CD4-positive, alpha-beta T cell treated with Interleukin-10 for 1 hour (primary cell): ENCODE results near the gene TAOK1.

Experiments
- DNase-seq: peaks from one replicate; pipeline ENCODE4 v3.0.0-alpha.2; 2020

The TAOK1 gene

DNA sequence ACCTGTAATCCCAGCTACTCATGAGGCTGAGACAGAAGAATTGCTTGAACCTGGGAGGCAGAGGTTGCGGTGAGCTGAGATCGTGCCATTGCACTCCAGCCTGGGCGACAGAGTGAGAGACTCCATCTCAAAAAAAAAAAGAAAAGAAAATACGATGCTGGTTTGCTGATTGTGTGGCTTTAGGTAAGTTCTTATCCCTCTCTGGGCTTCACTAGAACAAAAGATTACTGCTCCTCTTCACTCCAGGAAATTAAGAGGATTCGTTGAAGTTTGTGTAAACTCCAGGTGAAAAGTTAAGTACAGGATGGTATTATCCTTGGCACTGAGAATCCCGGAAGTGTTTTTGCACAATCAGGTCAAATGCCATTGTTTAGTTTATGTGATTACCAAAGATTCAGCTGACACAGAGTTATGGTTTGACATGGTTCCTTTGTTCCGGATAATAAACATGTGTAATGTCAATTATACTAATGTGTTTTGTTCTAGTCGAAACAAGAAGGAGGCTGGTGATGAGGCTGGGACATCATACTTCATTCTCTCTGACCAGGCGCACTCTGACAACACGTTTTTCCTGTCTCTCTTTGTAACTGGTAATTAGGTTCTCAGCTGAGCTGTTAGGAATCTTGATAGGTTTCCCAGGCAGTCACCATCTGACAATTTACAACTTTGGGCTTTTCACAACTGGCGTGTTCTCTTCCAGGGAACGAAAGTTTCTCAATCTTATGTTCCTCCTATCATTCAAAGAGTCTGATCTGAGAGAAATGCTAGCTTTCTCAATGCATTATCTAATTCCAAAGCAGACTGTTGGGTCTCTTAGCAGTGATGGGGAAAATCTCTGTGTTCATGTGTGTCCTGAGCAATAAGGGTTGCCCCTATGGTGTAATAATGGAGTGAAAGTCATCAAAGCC lies 10.8 kb upstream of the TAOK1 start:
- no peak for DNase-seq

DNA sequence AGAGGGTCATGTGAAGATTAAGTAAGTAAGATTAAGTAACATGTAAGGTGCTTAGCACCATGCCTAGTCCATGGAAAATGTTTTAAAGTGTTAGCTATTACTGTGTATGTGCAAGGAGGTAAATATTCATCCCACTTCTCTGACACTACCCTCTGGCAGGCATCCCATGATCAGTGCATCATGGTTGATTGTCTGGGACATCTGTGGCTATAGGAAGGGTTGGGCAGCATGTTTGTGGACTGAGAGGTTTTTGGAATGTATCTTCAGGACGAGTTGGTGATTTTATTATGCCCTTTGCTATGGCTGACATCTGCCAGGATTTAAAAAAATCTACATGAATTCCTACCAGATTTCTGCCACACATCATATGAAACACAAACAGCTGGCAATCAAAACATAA lies 6.5 kb upstream of the TAOK1 start:
- DNase-seq: no peak

DNA sequence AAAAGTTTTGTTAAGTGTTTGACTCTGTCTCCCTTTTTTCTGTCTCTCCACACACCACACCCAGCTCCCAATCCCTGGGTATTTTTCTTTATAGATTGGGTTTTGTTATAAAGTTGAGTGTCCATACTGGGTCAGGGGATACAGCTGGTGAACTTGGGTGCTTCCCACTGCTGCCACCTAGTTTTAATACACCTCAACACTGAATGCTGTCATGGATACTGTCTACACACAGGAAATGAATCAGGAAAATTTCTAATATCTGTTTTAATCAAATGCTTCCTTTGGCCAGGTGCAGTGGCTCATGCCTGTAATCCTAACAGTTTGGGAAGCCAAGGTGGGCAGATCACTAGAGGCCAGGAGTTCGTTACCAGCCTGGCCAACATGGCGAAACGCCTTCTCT lies 5.3 kb upstream of the TAOK1 start:
- DNase-seq: no peak

DNA sequence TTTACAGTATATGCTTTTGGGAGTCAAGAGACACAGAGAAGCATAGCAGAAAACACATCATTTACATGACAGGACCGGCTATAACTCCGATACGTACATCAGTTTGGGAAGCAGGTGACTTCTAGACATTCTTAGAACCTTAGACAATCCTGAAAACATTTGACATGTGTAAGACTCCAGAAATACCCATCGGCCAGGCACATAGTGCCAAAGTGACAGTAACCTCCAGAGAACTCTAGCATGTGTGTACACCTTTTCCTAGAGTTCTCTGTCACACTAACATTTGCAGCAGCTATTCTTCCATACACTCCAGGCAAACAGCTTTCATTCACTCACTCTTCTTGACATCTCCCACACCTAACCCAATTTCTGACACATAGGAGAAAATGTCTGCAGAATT lies 3.4 kb upstream of the TAOK1 start:
- DNase-seq: no peak

DNA sequence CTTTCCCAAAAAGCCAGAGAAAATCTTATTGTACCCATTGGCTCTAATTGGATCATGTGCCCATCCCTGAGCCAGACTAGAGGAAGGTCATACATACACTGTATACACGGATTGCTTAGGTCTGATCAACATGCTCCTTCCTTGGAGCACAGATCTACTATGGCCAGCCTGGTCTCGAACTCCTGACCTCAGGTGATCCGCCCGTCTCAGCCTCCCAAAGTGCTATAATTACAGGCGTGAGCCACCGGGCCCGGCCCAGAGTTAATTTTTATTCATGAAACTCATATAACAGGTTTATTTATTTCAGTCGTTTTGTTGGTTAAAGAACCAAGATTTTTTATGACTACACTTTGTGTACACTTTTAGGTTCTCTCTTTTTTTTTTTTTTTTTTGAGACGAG lies 1.2 kb upstream of the TAOK1 start:
- DNase-seq: no peak

DNA sequence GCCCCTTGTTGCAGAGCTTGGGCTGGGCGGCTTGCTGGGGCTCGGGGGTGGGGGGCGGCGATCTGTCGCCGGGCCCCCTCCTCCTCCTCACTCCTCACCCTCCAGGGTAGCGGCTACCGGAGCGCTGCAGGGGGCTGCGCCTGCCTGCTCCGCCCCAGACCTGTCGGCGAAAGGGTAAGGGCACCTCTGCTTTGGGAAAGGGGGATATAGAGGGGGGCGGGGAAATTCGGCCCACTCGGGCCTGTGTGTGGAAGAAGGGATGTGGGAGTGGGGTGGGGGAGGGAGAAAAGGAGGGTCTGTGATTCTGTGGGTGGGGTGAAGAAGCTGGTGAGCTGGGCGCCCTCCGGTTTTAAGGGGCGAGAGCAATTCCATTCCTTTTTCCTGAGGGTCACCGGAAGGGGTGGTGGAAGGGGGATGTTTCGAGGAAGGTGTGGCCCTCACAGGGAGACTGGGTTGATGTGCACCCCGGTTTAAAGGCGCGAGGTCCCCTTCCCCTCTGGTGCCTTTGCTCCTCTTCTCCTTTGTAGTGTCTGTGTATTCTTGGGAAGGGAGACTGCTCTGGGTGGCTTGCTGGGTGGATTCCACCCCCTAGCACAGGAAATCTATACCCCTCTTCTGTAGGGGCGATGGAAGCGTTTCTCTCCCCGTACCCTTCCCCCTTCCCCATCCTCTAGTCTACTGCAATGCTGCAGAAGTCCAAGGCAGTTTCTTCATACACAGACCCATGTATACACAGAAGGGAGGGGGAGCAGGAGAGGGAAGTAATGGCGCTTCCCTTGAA lies 878 bp downstream of the TAOK1 start:
- peak; percentile 23 for DNase-seq

DNA sequence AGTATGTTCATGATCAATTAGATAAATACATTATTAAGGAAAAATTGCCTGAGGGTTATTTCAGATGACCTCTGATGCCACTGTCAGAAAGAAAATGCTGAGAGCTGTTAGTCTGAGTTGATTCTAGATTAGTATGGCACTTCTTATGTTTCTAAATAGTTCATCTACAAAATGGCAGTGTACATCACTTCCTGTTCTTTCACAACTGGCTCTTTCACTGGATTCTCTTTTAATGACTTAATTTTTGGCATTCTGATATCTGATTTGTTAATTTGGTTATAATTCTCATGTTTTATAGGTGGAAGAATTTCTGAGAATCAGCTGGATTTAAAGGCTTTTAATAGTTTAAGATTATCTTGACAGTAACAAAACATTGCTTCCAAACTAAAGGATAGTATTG lies 3.3 kb downstream of the TAOK1 start:
- no peak for DNase-seq

DNA sequence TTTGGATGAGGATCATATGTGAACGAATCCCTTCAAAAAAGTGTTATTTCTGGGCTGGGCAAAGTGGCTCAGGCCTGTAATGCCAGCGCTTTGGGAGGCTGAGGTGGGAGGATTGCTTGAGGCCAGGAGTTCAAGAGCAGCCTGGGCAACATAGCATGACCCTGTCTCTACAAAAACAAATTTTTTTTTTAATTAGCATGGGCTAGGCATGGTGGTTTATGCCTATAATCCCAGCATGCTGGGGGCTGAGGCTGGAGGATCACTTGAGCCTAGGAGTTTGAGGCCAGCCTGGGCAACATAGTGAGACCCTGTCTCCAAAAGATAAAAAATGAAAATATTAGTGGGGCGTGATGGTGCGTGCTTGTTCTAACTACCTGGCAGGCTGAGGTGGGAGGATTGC lies 4.6 kb downstream of the TAOK1 start:
- DNase-seq: no peak

DNA sequence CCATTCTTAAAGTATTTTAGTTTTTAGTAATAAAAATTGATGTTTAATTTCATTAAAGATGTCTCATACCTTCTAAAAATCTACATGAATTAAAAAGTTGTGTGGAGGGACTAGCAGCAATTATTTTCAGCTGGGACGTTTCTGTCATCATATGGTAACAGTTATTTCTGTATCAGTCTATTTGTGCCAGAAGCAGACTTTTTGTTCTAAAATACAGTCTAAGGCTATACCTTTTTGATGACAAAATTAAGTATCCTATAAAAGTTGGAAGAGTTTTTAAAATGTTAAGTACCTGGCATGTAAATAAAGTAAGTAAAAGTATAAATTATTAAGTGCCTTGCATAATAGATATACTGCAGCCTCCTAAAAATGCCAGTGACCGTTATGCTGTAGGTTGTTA lies 5.9 kb downstream of the TAOK1 start:
- DNase-seq: no peak

DNA sequence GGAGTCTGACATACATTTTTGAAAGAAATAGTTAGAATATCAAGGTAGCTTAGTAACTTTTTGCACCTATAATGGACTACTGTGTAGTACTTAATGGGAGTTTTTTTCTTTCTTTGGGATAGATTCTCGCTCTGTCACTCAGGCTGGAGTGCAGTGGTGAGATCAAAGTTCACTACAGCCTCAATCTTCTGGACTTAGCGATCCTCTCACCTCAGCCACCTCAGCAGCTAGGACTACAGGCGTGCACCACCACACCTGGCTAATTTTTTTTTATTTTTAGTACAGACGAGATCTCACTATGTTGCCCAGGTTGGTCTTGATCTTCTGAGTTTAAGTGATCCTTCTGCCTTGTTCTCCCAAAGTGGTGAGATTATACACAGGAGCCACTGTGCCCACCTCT lies 9.5 kb downstream of the TAOK1 start:
- DNase-seq: no peak

DNA sequence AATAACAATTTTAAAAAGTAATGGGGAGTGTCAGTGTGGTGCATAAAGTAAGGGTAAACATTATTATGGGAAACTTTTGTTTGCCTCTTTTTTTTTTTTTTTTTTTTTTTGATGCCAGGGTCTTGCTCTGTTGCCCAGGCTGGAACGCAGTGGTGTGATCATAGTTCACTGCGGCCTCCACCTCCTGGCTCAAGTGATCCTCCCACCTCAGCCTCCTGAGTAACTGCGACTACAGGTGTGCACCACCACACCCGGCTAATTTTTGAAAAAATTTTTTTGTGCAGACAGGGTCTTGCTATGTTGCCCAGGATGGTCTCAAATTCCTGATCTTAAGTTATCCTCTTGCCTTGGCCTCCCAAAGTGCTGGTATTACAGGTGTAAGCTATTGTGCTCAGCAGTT lies 10.7 kb downstream of the TAOK1 start:
- DNase-seq: no peak

DNA sequence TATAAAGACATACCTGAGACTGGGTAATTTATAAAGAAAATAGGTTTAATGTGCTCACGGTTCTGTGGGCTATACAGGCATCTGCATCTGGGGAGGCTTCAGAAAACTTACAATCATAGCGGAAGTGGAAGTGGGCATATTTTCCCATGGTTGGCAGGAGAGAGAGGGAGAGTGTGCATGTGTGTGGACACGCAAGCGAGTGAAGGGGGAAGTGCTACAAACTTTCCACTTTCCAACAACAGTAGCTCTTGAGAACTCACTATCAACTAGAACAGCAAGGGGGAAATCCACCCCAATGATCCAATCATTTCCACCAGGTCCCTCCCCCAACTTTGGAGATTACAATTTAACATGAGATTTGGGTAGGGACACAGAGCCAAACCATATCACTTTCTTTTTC lies 11.1 kb downstream of the TAOK1 start:
- no peak for DNase-seq

DNA sequence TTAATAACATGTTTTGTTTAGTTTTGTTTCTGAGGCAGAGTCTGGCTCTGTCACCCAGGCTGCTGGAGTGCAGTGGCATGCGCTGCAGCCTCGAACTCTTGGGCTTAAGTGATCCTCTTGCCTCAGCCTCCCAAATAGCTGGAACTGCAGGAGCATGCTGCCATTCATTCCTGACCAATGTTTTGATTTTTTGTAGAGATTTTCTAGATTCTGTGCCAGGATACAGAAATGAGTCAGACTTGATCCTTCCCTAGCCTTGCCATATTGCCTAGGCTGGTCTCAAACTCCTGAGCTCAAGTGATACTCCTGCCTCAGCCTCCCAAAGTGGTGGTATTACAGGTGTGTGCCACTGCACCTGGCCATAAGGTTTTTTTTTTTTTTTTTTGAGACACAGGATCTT lies 17.7 kb downstream of the TAOK1 start:
- no peak for DNase-seq

DNA sequence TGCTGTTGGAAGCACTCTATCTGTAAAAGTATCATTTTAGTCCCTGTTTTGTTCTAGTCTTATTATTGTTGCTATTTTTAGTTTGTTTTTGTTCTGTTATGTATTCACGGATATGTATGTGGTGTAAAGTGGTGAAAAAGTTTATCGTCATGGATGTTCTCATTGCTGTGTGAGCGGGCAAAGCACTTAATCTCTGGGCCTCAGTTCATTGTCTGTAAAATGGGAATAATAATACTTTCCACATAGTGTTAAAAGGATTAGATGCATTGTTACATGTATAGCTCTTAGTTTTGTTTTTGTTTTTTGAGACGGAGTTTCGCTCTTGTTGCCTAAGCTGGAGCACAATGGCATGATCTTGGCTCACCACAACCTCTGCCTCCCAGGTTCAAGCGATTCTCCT lies 19.8 kb downstream of the TAOK1 start:
- DNase-seq: no peak

DNA sequence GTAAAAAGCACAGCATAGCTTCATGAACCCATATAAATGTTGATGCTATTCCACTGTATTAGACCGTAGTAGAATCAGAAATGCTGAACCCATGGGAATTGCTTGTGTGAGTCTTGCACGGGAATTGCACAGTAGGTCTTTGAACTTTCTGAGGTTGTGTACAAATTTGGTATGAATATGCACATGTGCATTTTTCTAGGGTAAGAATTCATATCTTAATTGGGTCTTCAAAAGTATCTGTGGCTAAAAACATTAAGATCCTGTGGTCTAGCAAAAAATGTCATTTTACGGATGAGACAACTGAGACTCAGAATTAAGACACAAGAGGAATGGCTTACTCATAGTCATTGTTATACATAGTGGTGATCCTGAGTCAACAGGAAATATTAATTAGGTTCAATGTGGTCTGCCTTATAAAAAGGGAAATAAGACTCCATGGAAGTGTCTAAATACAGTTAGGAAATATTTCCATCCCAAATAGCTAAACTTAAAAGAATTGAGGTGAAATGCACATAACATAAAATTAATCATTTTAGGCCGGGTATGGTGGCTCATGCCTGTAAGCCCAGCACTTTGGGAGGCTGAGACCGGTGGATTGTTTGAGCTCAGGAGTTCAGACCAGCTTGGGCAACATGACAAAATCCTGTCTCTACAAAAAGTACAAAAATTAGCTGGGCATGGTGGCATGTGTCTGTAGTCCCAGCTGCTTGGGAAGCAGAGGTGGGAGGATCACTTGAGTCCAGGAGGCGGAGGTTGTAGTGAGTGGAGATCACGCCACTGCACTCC lies 22.8 kb downstream of the TAOK1 start:
- no peak for DNase-seq

DNA sequence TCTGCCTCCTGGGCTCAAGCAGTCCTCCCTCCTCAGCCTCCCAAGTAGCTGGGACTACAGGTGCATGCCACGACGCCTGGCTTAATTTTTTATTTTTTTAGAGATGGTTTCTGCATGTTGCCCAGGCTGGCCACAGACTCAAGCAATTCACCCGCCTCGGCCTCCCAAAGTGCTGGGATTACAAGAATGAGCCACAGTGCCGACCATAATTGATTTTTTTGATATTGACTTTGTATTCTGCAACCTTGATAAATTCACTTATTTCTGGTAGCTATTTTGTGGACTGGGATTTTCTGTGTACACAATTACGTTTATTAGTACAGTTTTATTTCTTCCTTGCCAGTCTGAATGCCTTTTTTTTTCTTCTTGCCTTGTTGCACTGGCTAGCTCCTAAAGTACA lies 30.0 kb downstream of the TAOK1 start:
- no peak for DNase-seq

DNA sequence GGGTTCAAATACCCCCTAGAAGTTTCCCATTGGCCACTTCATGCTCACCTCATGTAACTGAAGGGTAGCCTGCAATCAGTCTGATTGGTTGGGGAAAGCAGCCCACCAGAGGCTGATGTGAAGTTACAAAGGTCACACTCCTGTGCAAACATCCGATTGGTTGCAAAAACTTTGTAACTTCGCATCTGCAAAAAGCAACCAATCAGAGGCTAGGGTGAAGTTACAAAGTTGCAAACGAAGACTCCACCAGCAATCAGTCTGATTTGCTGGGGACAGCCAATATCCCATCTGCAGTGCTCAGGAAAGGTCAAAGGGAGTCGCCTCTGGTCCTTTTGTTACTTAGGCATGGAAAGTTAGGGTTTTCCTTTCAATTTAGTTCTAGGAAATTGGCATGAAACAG lies 40.1 kb downstream of the TAOK1 start:
- no peak for DNase-seq

DNA sequence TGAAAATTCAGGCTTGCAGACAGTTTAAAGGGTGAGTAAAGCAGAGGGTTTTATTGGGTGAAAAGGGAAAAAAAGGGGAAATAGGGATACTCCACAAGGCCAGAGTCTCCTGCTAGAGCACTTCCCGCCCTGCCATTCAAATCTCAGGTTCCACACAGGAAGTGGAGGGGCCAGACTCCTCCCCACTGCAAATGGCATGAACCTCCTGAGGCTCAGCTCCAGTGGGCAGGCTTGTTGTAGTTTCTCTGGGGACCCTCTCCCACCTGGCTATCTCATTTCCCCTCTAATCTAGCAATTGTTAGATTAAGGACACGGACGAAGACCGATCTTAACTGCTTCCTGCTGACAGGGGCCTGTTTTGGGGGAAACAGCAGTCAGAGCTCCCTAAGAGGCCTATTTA lies 43.4 kb downstream of the TAOK1 start:
- no peak for DNase-seq

DNA sequence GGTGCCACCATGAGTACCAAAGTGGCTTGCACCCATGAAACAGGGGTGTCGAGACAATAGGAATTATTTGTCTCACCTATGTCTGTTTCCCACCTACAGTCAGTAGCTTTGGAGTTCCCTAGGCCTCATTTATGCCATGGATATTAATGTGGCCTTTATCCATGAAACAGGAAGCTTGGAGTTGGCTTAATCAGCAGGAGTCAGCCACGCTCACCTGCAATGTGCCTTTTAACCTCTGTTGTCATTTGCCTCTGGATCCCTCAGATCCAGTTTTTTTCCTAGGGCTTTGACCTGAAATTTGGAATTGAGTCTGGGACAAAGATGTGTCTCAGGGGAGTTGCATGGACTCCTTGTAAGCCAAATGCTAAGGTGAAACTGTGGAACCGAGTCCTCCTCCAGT lies 44.4 kb downstream of the TAOK1 start:
- DNase-seq: no peak

DNA sequence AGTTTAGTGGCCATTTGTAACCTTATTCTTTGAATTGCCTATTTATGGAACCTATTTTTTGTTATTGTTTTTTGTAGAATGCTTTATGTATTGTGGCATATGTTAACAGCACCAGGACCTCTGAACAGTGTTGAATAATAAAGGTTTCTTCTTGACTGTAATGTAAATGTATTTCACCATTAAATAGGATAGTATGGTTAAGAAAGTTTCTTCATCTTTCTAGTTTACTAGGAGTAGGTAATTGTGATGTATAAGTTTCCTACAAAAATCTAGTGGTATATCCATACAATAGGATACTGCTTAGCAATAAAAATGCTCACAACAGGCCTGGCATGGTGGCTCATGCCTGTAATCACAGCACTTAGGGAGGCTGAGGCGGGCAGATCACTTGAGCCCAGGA lies 52.3 kb downstream of the TAOK1 start:
- DNase-seq: no peak

DNA sequence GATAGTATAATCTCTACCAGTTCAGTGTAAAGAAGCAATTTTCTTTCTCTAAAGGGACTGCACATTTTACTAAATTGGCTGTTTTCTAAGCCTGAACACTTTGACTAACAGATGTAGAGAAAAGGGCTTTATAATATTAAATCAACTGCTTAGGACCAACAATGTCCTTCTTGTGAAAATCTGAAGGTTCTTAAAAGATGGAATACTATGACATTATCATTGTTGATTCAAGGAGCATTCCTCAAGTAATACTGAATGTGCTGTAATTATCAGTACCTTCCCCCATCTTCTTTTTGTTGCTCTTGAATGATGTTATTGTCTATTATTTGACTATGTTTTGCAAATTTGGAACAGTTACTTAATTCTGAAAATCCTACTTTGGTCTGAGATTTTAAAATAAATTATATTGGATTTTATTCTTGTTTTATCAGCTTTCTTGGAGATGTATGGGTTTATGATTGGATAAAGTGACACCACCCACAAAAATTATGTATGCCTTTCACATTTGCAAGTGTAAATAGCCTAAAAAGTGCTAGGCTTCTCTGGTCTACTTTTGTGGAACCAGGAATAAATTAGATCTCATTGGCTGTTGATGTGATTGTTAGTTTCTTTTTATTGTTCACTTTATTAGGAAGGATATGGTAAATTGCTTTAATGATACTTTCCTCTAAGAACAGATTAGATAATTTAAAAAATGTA lies 53.0 kb downstream of the TAOK1 start:
- DNase-seq: no peak

DNA sequence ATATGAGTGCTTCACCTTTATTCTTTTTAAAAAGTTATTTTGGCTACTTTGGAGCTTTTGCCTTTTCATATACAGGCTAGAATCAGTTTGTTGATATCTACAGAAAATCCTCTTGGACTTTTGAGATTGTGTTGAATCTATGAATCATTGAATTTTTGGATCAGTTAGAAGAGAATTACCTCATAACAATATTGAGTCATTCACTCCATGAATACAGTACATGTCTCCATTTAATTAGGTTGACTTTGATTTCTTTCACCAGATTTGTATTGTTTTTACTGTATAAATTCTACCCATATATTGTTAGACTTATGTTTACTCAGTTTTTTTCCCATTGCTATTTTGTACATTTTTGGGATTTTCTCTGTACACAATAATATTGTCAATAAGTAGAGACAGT lies 54.4 kb downstream of the TAOK1 start:
- no peak for DNase-seq

DNA sequence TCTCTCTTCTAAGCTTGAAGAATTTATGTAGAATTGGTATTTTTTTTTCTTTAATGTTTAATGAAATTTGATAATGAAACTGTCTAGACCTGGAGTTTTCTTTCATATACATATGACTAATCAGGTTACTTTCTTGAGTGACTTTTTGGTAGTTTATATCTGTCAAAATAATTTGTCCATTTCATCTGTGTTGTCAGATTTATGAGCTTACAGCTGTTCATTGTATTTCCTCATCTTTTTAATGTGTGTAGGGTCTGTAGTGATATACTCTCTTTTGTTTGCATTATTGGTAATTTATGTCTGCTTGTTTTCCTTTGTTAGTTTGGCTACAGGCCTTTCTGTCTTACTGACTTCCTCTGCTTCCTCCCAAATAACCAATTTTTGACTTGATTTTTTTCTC lies 55.7 kb downstream of the TAOK1 start:
- no peak for DNase-seq
